Left lung (tissue), 10 donors: ENCODE data around the gene ADAM12. TPM values are rescaled to one million over a fixed set of nuclear protein-coding genes. Genes with fewer than 3 reads are reported as not detected.
A peak's percentile ranks its signal among the peaks of the same experiment; 100 is the strongest.

Source experiments
- ATAC-seq: fragments of 200-7000 bp; cut with Tn5 transposase; one replicate; pipeline ENCODE4 v1.9.1; 2020; ENCODE audit warnings: moderate library complexity
- DNase-seq, 4 donors: peaks; one replicate each; pipeline ENCODE4 v3.0.0-alpha.2; 2013 to 2020
- H3K27ac ChIP-seq, 2 donors: fragments of 200-600 bp; sonication (generic) in 1 of 2; one replicate each; pipeline versions ENCODE4 v1.5.0 to v1.8.0; 2020 to 2021
- H3K27me3 ChIP-seq, 2 donors: fragments of 200-600 bp; sonication (generic) in 1 of 2; one replicate each; pipeline versions ENCODE4 v1.5.0 to v1.8.0; 2020 to 2021
- H3K36me3 ChIP-seq, 2 donors: fragments of 200-600 bp; sonication (generic) in 1 of 2; one replicate each; pipeline versions ENCODE4 v1.5.0 to v1.8.0; 2020 to 2021
- H3K4me1 ChIP-seq, 2 donors: fragments of 200-600 bp; one replicate each; pipeline ENCODE4 v1.8.0; 2021
- H3K4me3 ChIP-seq, 2 donors: fragments of 200-600 bp; sonication (generic) in 1 of 2; one replicate each; pipeline versions ENCODE4 v1.5.0 to v1.8.0; 2020 to 2021; ENCODE audit warnings: mild to moderate bottlenecking in 1 of 2
- H3K9me3 ChIP-seq, 2 donors: fragments of 200-600 bp; sonication (generic) in 1 of 2; one replicate each; pipeline versions ENCODE4 v1.5.0 to v1.8.0; 2020 to 2021
- CTCF ChIP-seq, 2 donors: fragments of 200-600 bp; sonication (generic) in 1 of 2; IDR thresholded peaks; one replicate each; pipeline versions ENCODE4 v1.5.0 to v1.8.0; 2021; ENCODE audit warnings: antibody characterized with exemption in 2 of 2
- intact Hi-C, 2 donors: fragments of 100-400 bp; cut with DNase I; formaldehyde crosslinking; loops; one replicate each; pipeline versions ENCODE4 v1.11.2 to v1.14.2; 2022
- polyA plus RNA-seq, 6 donors: library from polyadenylated mRNA; unstranded; fragments of 120-200 nt; gene quantifications; one replicate each; pipeline ENCODE4 v1.2.1, GENCODE V29; 2013; ENCODE audit not compliant: insufficient read length in 6 of 6
- total RNA-seq, 2 donors: library from RNA; stranded (reverse); fragmentation: NEBNext Ultra II Directional; extraction: Animal tissue kit (Norgen Biotek cat#: 25700); gene quantifications; one replicate each; pipeline ENCODE4 v1.2.1, GENCODE V29; 2021
- donor health status: DM: no; HTN: yes; CAD: no.
- donor health status: DM: no; HTN: no; CAD: no.

The ADAM12 gene
- total and polyA plus RNA-seq, 8 donors: 2.6 to 22.4 (median 10.7) TPM

- intact Hi-C loops: no loop called here
- Histone ChIP-seq H3K4me3 (no peak overlapping the region), H3K27ac (no peak overlapping the region), H3K4me1 (no peaks in the 10 kb centered on the region), H3K9me3 (no peaks in the 10 kb centered on the region), H3K36me3 (no peaks in the 10 kb centered on the region), H3K27me3 (no peaks in the 10 kb centered on the region)
- no peak for TF ChIP-seq CTCF (IDR thresholded peaks at IDR 0.05)
- ATAC-seq (peak; percentile 37), DNase-seq (no peak)
Observed at GRCh38 chr10:126253611-126253998, 134.7 kb downstream of the ADAM12 start.

GRCh38 chr10:126252884-126253610 is 135.2 kb downstream of the ADAM12 start:
- TF ChIP-seq CTCF (IDR thresholded peaks at IDR 0.05): no peak
- no peaks in the 10 kb centered on the region for H3K4me1 ChIP-seq
- H3K36me3 ChIP-seq: no peaks in the 10 kb centered on the region
- H3K27ac ChIP-seq: no peak overlapping the region
- no peaks in the 10 kb centered on the region for H3K27me3 ChIP-seq
- DNase-seq (peak in 1 of 4 donors; percentile 40), ATAC-seq (peak; percentile 65)
- intact Hi-C loops: no loop called here
- no peaks in the 10 kb centered on the region for H3K9me3 ChIP-seq
- H3K4me3 ChIP-seq: no peak overlapping the region

- H3K27me3 ChIP-seq: no peaks in the 10 kb centered on the region
- TF ChIP-seq CTCF (IDR thresholded peaks at IDR 0.05): no peak
- ATAC-seq: no peak
- intact Hi-C loops: no loop called here
- H3K9me3 ChIP-seq: no peaks in the 10 kb centered on the region
- H3K4me1 ChIP-seq: no peaks in the 10 kb centered on the region
- H3K36me3 ChIP-seq: no peaks in the 10 kb centered on the region
- no peak overlapping the region for H3K27ac ChIP-seq
- no peak for DNase-seq
- H3K4me3 ChIP-seq: no peak overlapping the region
Observed at GRCh38 chr10:126251778-126252407, 136.4 kb downstream of the ADAM12 start.

- Histone ChIP-seq H3K9me3 (no peaks in the 10 kb centered on the region), H3K27ac (no peak overlapping the region), H3K4me1 (no peaks in the 10 kb centered on the region), H3K36me3 (no peaks in the 10 kb centered on the region), H3K4me3 (no peak overlapping the region), H3K27me3 (no peaks in the 10 kb centered on the region)
- ATAC-seq: no peak
- no peak for TF ChIP-seq CTCF (IDR thresholded peaks at IDR 0.05)
- intact Hi-C loops: no loop called here
- DNase-seq: peak in 1 of 4 donors; percentile 30
Observed at GRCh38 chr10:126250527-126251310, 137.6 kb downstream of the ADAM12 start.

GRCh38 chr10:126250045-126250444 is 138.2 kb downstream of the ADAM12 start:
- no peaks in the 10 kb centered on the region for H3K36me3 ChIP-seq
- H3K27ac ChIP-seq: no peak overlapping the region
- H3K27me3 ChIP-seq: no peaks in the 10 kb centered on the region
- no peak overlapping the region for H3K4me3 ChIP-seq
- no peaks in the 10 kb centered on the region for H3K9me3 ChIP-seq
- DNase-seq: no peak
- H3K4me1 ChIP-seq: no peaks in the 10 kb centered on the region
- ATAC-seq: no peak
- intact Hi-C loops: no loop called here
- TF ChIP-seq CTCF (IDR thresholded peaks at IDR 0.05): no peak
